DMS153 treated with DMSO at 0.1 percent for 48 hours (cell line): ENCODE results near the gene CHST11.
"Not testable (repeated sequence)": the region's sequence is repeated elsewhere in the genome, so short reads cannot be mapped to it uniquely, and the experiment has no call there.

ENCODE experiments used
- DNase-seq: peaks from one replicate; lab custom pipeline; 2025; ENCODE audit not compliant: unreplicated experiment; lab: John Stamatoyannopoulos, UW

CHST11 gene

GRCh38 chr12:104599272-104600035 lies 142.7 kb downstream of the CHST11 start:
- DNase-seq, result no peak

- DNase-seq, result no peak
These were observed 143.4 kb downstream of the CHST11 start for GRCh38 chr12:104600036-104600712.

GRCh38 chr12:104600790-104601739 lies 144.3 kb downstream of the CHST11 start:
- DNase-seq, result no peak

- no peak for DNase-seq
These were observed 145.7 kb downstream of the CHST11 start for GRCh38 chr12:104602406-104602805.

- no peak for DNase-seq
These were observed 146.1 kb downstream of the CHST11 start for GRCh38 chr12:104602896-104603295.

- no peak for DNase-seq
These were observed 146.8 kb downstream of the CHST11 start for GRCh38 chr12:104603545-104603973.

GRCh38 chr12:104604070-104604994 lies 147.6 kb downstream of the CHST11 start:
- no peak for DNase-seq

- no peak for DNase-seq
These were observed 148.4 kb downstream of the CHST11 start for GRCh38 chr12:104604995-104605675.

- DNase-seq, result no peak
These were observed 148.9 kb downstream of the CHST11 start for GRCh38 chr12:104605685-104606084.

- no peak for DNase-seq
These were observed 152.2 kb downstream of the CHST11 start for GRCh38 chr12:104608998-104609397.

GRCh38 chr12:104609445-104609844 lies 152.7 kb downstream of the CHST11 start:
- no peak for DNase-seq

GRCh38 chr12:104610513-104611235 lies 153.9 kb downstream of the CHST11 start:
- DNase-seq, result no peak

GRCh38 chr12:104611671-104612070 lies 154.9 kb downstream of the CHST11 start:
- DNase-seq, result no peak

- DNase-seq, result not testable (repeated sequence)
These were observed 156.6 kb downstream of the CHST11 start for GRCh38 chr12:104613372-104613771.

- DNase-seq, result no peak
These were observed 158.4 kb downstream of the CHST11 start for GRCh38 chr12:104615048-104615561.

GRCh38 chr12:104618691-104619090 lies 161.9 kb downstream of the CHST11 start:
- DNase-seq, result no peak

- DNase-seq, result no peak
These were observed 162.6 kb downstream of the CHST11 start for GRCh38 chr12:104619305-104619704.

GRCh38 chr12:104620837-104621531 lies 164.2 kb downstream of the CHST11 start:
- no peak for DNase-seq
